Retinal pigment epithelial cell (primary cell): ENCODE results near the gene MARCHF6.

ENCODE experiments used
- DNase-seq: peaks from one replicate; pipeline ENCODE4 v3.0.0-alpha.2; 2010; ENCODE audit warnings: low read depth
- H3K4me3 ChIP-seq: 2 replicates; pipeline ENCODE4 v1.5.1; 2011; ENCODE audit warnings: mild to moderate bottlenecking, low read length, control low read depth, moderate library complexity
- CTCF ChIP-seq: conservative IDR thresholded peaks from 2 replicates; pipeline ENCODE4 v1.5.1; 2011; ENCODE audit warnings: low read depth, low read length, control low read depth, inconsistent platforms

MARCHF6 gene

GRCh38 chr5:10324518-10325370 lies 28.8 kb upstream of the MARCHF6 start:
- TF ChIP-seq CTCF = no peak
- DNase-seq = no peak
- no peak overlapping the region for H3K4me3 ChIP-seq

DNA sequence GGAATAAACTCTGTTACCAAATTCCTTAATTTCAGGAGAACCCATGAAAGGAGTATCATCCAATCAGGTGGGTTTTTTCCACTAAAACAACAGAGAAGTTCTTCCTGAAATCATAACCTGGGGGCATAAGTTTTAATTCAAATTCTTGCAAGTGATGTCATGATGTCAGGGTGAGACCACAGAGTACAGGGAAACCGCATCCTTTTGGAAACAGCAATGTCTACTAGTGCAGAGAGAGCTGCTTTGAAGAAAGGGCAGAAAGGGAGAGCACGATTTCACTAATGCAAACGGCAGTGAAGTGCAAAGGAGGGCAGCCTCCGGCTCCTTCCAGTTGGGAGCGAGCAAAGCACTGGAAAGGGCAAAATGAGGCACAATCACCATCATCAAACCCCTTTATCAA lies 25.2 kb upstream of the MARCHF6 start:
- H3K4me3 ChIP-seq = no peak overlapping the region
- DNase-seq = no peak
- TF ChIP-seq CTCF = no peak

GRCh38 chr5:10329446-10329819 lies 24.1 kb upstream of the MARCHF6 start:
- H3K4me3 ChIP-seq = no peak overlapping the region
- TF ChIP-seq CTCF = no peak
- DNase-seq = no peak

GRCh38 chr5:10329820-10330481 lies 23.5 kb upstream of the MARCHF6 start:
- no peak overlapping the region for H3K4me3 ChIP-seq
- DNase-seq = no peak
- TF ChIP-seq CTCF = no peak

DNA sequence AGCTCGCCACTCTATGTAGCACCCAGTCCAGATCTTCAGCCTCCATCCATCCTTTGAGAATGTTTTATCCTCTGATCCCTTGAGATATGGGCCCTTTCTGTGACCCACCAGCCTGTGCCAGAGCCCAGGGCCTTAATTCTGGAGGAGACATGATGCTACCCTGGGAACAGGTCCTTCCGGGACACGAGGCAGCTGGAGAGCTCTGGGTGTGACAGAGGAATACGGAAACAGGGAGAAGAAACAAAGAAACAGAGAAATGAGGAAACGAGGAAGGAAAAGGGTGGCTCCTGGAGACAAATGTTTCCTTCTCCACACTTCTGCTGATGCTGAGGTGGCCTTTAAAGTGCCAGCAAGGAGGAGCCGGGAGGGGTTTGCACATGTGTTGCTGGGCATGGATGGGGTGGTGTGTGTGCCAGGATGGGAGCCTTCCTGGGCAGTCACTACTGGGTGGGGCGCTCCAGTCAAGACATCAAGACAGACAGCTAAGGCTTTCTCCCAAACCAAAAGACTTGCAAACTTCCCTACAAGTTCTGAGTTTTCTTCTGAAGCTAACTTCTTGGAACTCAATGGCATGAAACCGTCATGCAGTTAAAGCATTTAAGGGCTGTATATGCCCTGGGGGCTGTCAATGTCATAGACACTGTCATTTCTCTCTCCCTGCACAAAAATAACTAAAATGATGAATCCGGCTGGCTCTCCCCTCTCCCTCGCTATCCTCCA lies 22.8 kb upstream of the MARCHF6 start:
- TF ChIP-seq CTCF = no peak
- H3K4me3 ChIP-seq = no peak overlapping the region
- DNase-seq = no peak

DNA sequence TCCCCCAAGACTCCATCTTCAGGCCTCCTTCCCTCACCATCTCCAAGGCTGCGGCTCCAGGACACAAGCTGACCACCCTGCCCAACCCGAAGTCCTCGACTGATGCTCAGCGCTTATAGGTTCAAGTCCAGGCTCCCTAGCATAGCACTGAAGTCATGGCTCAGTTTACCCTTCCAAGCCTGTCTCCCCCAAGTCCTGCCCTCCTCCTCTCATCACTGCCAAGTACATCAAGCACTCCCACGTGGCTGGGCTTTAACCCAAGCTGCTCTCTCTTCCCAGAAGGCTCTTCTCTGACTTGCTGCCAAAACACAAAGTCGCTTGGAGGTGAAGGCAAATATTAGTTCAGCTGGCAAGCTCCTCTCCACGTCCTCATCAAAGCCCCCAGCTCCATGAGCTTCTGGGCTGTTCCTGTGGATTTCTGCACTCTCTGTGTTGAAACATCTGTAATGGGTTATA lies 22.1 kb upstream of the MARCHF6 start:
- no peak overlapping the region for H3K4me3 ChIP-seq
- DNase-seq = no peak
- no peak for TF ChIP-seq CTCF
